CD4-positive, alpha-beta T cell treated with Interleukin-2 at 100 ng/mL for 4 hours (primary cell): ENCODE data around the gene COLEC11.

Experiments used
- DNase-seq: peaks from one replicate; pipeline ENCODE4 v3.0.0-alpha.2; 2020; ENCODE audit warnings: low spot score

Gene COLEC11

GRCh38 chr2:3675687-3676086, 80.8 kb downstream of the COLEC11 start:
- DNase-seq: no peak

DNA sequence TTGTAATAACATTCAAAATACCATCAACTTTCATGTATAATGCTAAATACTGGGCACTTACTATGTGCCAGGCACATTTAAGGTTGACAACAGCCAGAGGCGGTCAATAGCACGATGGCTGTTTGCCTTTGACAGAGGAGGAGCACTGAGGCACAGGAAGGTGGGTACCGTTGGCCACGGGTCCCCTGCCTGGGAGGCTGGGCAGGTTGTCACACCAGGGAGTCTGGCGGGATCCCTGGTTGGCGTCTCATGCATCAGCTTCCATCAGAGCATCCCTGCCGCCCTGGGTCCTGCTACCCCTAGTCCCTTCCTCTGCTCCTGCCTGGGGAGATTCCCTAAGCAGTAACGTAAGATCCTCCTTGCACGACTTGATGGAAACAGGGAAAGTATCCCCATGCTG, 82.5 kb downstream of the COLEC11 start:
- DNase-seq: no peak

DNA sequence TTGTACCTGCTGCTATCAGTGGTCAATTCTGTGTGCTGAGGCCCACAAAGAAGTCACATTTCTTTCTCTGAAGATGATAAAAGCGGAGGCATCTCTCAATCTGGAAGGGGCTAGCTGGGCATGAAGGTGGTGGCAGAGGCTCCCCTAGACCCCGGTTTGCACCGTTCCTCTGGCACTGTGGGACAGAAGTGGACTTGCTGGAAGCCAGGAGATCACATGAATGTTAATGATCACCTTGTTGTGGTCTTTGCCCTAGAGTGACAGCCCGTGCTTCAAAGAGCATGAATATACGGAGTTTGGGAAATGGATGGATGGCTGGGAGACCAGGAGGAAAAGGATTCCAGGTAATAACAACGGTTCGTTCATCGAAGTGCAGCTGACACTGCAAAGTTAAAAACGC, 83.3 kb downstream of the COLEC11 start:
- no peak for DNase-seq

- no peak for DNase-seq
Measured at GRCh38 chr2:3679180-3679579, 84.3 kb downstream of the COLEC11 start.

DNA sequence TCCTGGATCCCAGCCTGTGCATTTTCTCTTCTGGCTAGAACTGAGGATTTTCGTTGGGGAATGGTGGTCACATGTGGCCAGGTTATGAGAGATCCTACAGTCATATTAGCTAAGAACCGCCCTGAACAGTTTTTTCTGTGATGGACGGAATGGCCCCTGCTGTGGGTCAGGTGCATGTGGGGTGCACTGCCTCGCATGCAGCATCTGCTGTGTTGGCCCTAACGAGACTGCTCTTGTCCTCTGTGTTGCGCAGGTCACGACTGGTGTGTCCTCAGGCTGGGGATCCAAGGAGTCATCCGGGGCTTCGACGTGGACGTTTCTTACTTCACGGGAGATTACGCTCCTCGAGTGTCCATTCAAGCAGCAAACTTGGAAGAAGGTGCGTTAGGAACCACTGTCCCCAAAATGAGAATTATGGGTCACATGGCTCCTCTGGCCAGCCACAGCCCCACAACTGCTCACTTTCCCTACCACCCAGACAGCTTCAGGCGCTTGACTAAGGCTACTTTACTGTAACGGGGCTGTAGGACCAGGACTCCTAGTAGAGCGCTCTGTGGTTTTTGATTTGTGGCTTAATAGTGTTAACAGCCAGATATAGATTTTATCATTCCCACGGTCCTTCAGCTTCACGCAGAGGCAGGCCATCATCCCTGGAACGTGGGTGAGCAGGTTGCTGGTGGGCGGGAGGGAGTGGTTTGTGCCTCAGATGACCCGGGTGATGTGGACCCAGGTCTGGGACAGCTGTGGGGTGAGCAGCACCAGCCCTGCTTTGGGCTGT, 84.9 kb downstream of the COLEC11 start:
- DNase-seq: no peak

DNA sequence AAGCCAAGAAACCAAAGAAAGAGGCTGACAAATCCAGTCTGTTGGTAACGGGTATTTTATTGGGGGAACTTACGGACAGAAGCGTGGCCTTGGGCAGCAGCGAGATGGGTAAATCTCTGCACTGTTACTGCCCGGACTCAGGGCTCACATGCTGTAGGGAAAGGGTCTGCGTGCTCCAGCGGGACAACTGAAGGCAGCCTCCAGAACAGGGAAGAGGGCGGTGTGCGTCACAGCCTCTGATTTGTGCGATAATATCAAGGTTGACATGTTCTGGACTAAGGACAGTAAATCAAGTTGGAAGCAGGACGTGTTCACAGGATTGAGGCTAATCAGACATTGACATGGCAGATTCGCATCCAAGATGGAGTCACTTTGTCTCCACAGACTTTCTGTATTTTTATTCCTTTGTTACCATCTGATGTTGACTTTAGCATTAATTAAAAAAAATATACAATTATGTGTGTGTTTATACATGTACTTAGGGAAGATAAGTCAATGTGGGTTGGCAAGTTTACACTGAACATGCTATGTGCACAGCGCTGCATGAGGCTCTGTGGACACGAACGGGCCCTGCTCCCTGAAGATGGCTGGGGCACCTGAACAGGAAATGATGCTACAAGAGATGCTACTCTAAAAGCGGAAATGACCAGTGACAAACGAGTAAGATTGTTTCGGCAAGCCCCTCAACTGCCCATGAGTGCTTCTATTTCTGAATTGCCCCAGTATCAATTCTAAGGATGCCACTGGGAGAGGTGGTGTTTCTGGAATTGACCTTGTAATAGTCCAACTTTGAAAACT, 85.8 kb downstream of the COLEC11 start:
- DNase-seq: no peak

- no peak for DNase-seq
Measured at GRCh38 chr2:3681625-3682024, 86.7 kb downstream of the COLEC11 start.

GRCh38 chr2:3682811-3683210, 87.9 kb downstream of the COLEC11 start:
- no peak for DNase-seq

GRCh38 chr2:3683748-3684454, 89.0 kb downstream of the COLEC11 start:
- DNase-seq: no peak

GRCh38 chr2:3689998-3690748, 95.3 kb downstream of the COLEC11 start:
- DNase-seq: no peak

- no peak for DNase-seq
Measured at GRCh38 chr2:3692375-3692774, 97.5 kb downstream of the COLEC11 start.
